Activated naive CD8-positive, alpha-beta T cell treated with anti-CD3 and anti-CD28 coated beads, Interleukin-2, amount 10 ng/mL, durations not matched to agents 7 days and 5 days (primary cell): ENCODE results near the gene IL32. TPM values are rescaled to one million over a fixed set of nuclear protein-coding genes. Genes with fewer than 3 reads are reported as not detected.
"Not testable (repeated sequence)": the region's sequence is repeated elsewhere in the genome, so short reads cannot be mapped to it uniquely, and the experiment has no call there.

Source experiments
- ATAC-seq: fragments of 150-1000 bp; cut with Tn5 transposase; one replicate; pipeline ENCODE4 v1.10.0; 2021; ENCODE audit warnings: low read depth, moderate library complexity
- POLR2A ChIA-PET: fragments of 350-600 bp; sonication (Branson Sonifier 250); formaldehyde crosslinking; loops from one replicate; lab custom pipeline; 2021; ENCODE audit warnings: antibody characterized with exemption; lab: Charles Lee
- DNase-seq: peaks from one replicate; pipeline ENCODE4 v3.0.0; 2021
- H3K27ac Mint-ChIP-seq: one replicate; pipeline ENCODE4 v1.8.0; 2022; ENCODE audit warnings: mild to moderate bottlenecking, mixed read lengths
- H3K27me3 Mint-ChIP-seq: one replicate; pipeline ENCODE4 v1.8.0; 2022; ENCODE audit warnings: mild to moderate bottlenecking, moderate library complexity, mixed read lengths
- H3K36me3 Mint-ChIP-seq: one replicate; pipeline ENCODE4 v1.8.0; 2021; ENCODE audit warnings: mild to moderate bottlenecking, mixed read lengths
- H3K4me1 Mint-ChIP-seq: one replicate; pipeline ENCODE4 v1.8.0; 2021; ENCODE audit warnings: mixed read lengths
- H3K4me3 Mint-ChIP-seq: one replicate; pipeline ENCODE4 v1.8.0; 2022; ENCODE audit warnings: mild to moderate bottlenecking, moderate library complexity, mixed read lengths
- H3K9me3 Mint-ChIP-seq: one replicate; pipeline ENCODE4 v1.8.0; 2021; ENCODE audit warnings: mixed read lengths
- total RNA-seq, 2 experiments: library from RNA; stranded (reverse); gene quantifications; one replicate each; pipeline ENCODE4 v1.2.3, GENCODE V29; 2021

IL32 gene
- total RNA-seq, 2 experiments from 2014 or later = 2,319 to 2,425 TPM

GRCh38 chr16:3071655-3072054 is 6.2 kb downstream of the IL32 start:
- H3K9me3 Mint-ChIP-seq = no peaks in the 10 kb centered on the region
- ATAC-seq (no peak), DNase-seq (peak; percentile 35)
- peaks cover 43% of the 10 kb centered on the region for H3K36me3 Mint-ChIP-seq
- peak overlapping the region; percentile 67 for H3K4me3 Mint-ChIP-seq
- H3K27me3 Mint-ChIP-seq = no peaks in the 10 kb centered on the region
- POLR2A ChIA-PET = interaction anchor here (0.5 to 8.7 kb wide), 6 partner anchors 12 to 57 kb away, joined by 3 to 93 read pairs (median 4); partner anchors contain the start of gene TNFRSF12A
- peaks cover 72% of the 10 kb centered on the region for H3K4me1 Mint-ChIP-seq
- H3K27ac Mint-ChIP-seq = peak overlapping the region; percentile 98

- peaks cover 76% of the 10 kb centered on the region for H3K4me1 Mint-ChIP-seq
- H3K36me3 Mint-ChIP-seq = peaks cover 41% of the 10 kb centered on the region
- H3K27ac Mint-ChIP-seq = peak overlapping the region; percentile 98
- H3K9me3 Mint-ChIP-seq, H3K27me3 Mint-ChIP-seq: not testable (repeated sequence)
- H3K4me3 Mint-ChIP-seq = peak overlapping the region; percentile 67
- POLR2A ChIA-PET = interaction anchor here (6.1 kb wide), 1 partner anchor 13 kb away, joined by 89 read pairs; no protein-coding TSS in a partner anchor
- ATAC-seq = peak; percentile 19
- DNase-seq = peak; percentile 58
These were observed 6.7 kb downstream of the IL32 start for GRCh38 chr16:3072148-3072547.

GRCh38 chr16:3072576-3073263 is 7.3 kb downstream of the IL32 start:
- POLR2A ChIA-PET = interaction anchor here (1.6 to 6.1 kb wide), 6 partner anchors 7 to 57 kb away, joined by 3 to 143 read pairs (median 37); partner anchors contain the start of gene IL32
- H3K36me3 Mint-ChIP-seq = peaks cover 38% of the 10 kb centered on the region
- peak overlapping the region; percentile 98 for H3K27ac Mint-ChIP-seq
- H3K9me3 Mint-ChIP-seq, H3K27me3 Mint-ChIP-seq: not testable (repeated sequence)
- peak overlapping the region; percentile 83 for H3K4me3 Mint-ChIP-seq
- DNase-seq (peak; percentile 72), ATAC-seq (peak; percentile 34)
- peaks cover 78% of the 10 kb centered on the region for H3K4me1 Mint-ChIP-seq

GRCh38 chr16:3073448-3073847 is 8.0 kb downstream of the IL32 start:
- no peaks in the 10 kb centered on the region for H3K27me3 Mint-ChIP-seq
- peaks cover 36% of the 10 kb centered on the region for H3K36me3 Mint-ChIP-seq
- ATAC-seq (no peak), DNase-seq (peak; percentile 48)
- peaks cover 3% of the 10 kb centered on the region for H3K9me3 Mint-ChIP-seq
- H3K4me3 Mint-ChIP-seq = peak overlapping the region; percentile 83
- peaks cover 81% of the 10 kb centered on the region for H3K4me1 Mint-ChIP-seq
- POLR2A ChIA-PET = interaction anchor here (1.6 to 6.1 kb wide), 9 partner anchors 8 to 56 kb away, joined by 3 to 143 read pairs (median 31); partner anchors contain the start of gene IL32
- H3K27ac Mint-ChIP-seq = peak overlapping the region; percentile 98

- H3K27ac Mint-ChIP-seq = peak overlapping the region; percentile 98
- peaks cover 9% of the 10 kb centered on the region for H3K9me3 Mint-ChIP-seq
- peaks cover 33% of the 10 kb centered on the region for H3K36me3 Mint-ChIP-seq
- POLR2A ChIA-PET = interaction anchor here (0.5 to 6.1 kb wide), 27 partner anchors 9 to 537 kb away, joined by 3 to 143 read pairs (median 6); partner anchors contain the start of genes IL32, MMP25 and ZNF213
- no peaks in the 10 kb centered on the region for H3K27me3 Mint-ChIP-seq
- ATAC-seq (peak; percentile 73), DNase-seq (peak; percentile 83)
- H3K4me3 Mint-ChIP-seq = peak overlapping the region; percentile 83
- H3K4me1 Mint-ChIP-seq = peaks cover 73% of the 10 kb centered on the region
These were observed 9.6 kb downstream of the IL32 start for GRCh38 chr16:3074860-3075522.

- Mint-ChIP-seq H3K4me1 (peaks cover 67% of the 10 kb centered on the region), H3K9me3 (peaks cover 10% of the 10 kb centered on the region), H3K27me3 (no peaks in the 10 kb centered on the region), H3K36me3 (peaks cover 32% of the 10 kb centered on the region), H3K4me3 (peak overlapping the region; percentile 83), H3K27ac (peak overlapping the region; percentile 98)
- ATAC-seq (peak; percentile 8), DNase-seq (peak; percentile 56)
- POLR2A ChIA-PET = interaction anchor here (0.5 to 6.1 kb wide), 20 partner anchors 10 to 227 kb away, joined by 3 to 143 read pairs (median 12); partner anchors contain the start of genes IL32, MMP25 and ZNF213
These were observed 10.1 kb downstream of the IL32 start for GRCh38 chr16:3075523-3075915.

GRCh38 chr16:3075946-3076345 is 10.5 kb downstream of the IL32 start:
- Mint-ChIP-seq H3K4me3 (peak overlapping the region; percentile 83), H3K36me3 (peaks cover 35% of the 10 kb centered on the region), H3K27ac (peak overlapping the region; percentile 98), H3K9me3 (peaks cover 12% of the 10 kb centered on the region), H3K4me1 (peaks cover 66% of the 10 kb centered on the region)
- DNase-seq = peak; percentile 36
- H3K27me3 Mint-ChIP-seq, ATAC-seq: not testable (repeated sequence)
- POLR2A ChIA-PET = interaction anchor here (0.6 to 6.1 kb wide), 18 partner anchors 10 to 83 kb away, joined by 3 to 143 read pairs (median 14); partner anchors contain the start of genes IL32 and ZNF213

- Mint-ChIP-seq H3K36me3 (peaks cover 38% of the 10 kb centered on the region), H3K4me3 (peak overlapping the region; percentile 83), H3K9me3 (peaks cover 12% of the 10 kb centered on the region), H3K4me1 (peaks cover 64% of the 10 kb centered on the region), H3K27me3 (no peaks in the 10 kb centered on the region), H3K27ac (peak overlapping the region; percentile 98)
- DNase-seq (peak; percentile 47), ATAC-seq (no peak)
- POLR2A ChIA-PET = interaction anchor here (0.6 to 6.1 kb wide), 18 partner anchors 11 to 83 kb away, joined by 3 to 143 read pairs (median 14); partner anchors contain the start of genes IL32, ZNF213 and ZSCAN10
These were observed 11.1 kb downstream of the IL32 start for GRCh38 chr16:3076577-3076976.

GRCh38 chr16:3080024-3080423 is 14.6 kb downstream of the IL32 start:
- ATAC-seq (no peak), DNase-seq (no peak)
- Mint-ChIP-seq H3K27ac (no peak overlapping the region), H3K27me3 (no peaks in the 10 kb centered on the region), H3K36me3 (peaks cover 30% of the 10 kb centered on the region), H3K4me1 (peaks cover 50% of the 10 kb centered on the region), H3K9me3 (peaks cover 12% of the 10 kb centered on the region), H3K4me3 (no peak overlapping the region)
- POLR2A ChIA-PET = interaction anchor here (0.9 to 1.5 kb wide), 6 partner anchors 9 to 54 kb away, joined by 3 to 7 read pairs (median 4); partner anchors contain the start of gene ZNF213

- Mint-ChIP-seq H3K4me1 (peaks cover 39% of the 10 kb centered on the region), H3K36me3 (peaks cover 27% of the 10 kb centered on the region), H3K9me3 (peaks cover 12% of the 10 kb centered on the region)
- H3K27ac Mint-ChIP-seq, H3K27me3 Mint-ChIP-seq, H3K4me3 Mint-ChIP-seq, ATAC-seq, DNase-seq, POLR2A ChIA-PET: not testable (repeated sequence)
These were observed 16.5 kb downstream of the IL32 start for GRCh38 chr16:3081957-3082356.

- H3K4me3 Mint-ChIP-seq, H3K9me3 Mint-ChIP-seq, DNase-seq, H3K27me3 Mint-ChIP-seq, H3K27ac Mint-ChIP-seq, ATAC-seq: not testable (repeated sequence)
- Mint-ChIP-seq H3K4me1 (peaks cover 35% of the 10 kb centered on the region), H3K36me3 (peaks cover 19% of the 10 kb centered on the region)
- POLR2A ChIA-PET = interaction anchor here (0.6 to 1.4 kb wide), 2 partner anchors 18 to 49 kb away, joined by 3 to 4 read pairs; partner anchors contain the start of gene IL32
These were observed 18.0 kb downstream of the IL32 start for GRCh38 chr16:3083408-3083807.

- H3K27me3 Mint-ChIP-seq = no peaks in the 10 kb centered on the region
- H3K9me3 Mint-ChIP-seq = peaks cover 7% of the 10 kb centered on the region
- peaks cover 13% of the 10 kb centered on the region for H3K36me3 Mint-ChIP-seq
- H3K4me3 Mint-ChIP-seq = no peak overlapping the region
- ATAC-seq = no peak
- H3K27ac Mint-ChIP-seq = no peak overlapping the region
- no peak for DNase-seq
- POLR2A ChIA-PET = interaction anchor here (0.7 kb wide), 1 partner anchor 281 kb away, joined by 3 read pairs; no protein-coding TSS in a partner anchor
- peaks cover 32% of the 10 kb centered on the region for H3K4me1 Mint-ChIP-seq
These were observed 19.1 kb downstream of the IL32 start for GRCh38 chr16:3084491-3084890.
